ENCODE data around the gene GLIPR1.

- TF ChIP-seq CTCF (IDR thresholded peaks at IDR 0.05; ENCODE audit: low read depth, low read length) (no peak), POLR2A (IDR thresholded peaks at IDR 0.05; ENCODE audit: extremely low read depth, insufficient read length) (no peak), MAX (IDR thresholded peaks at IDR 0.05; ENCODE audit: low read depth, low read length) (no peak)
Observed at GRCh38 chr12:75509621-75510020, 29.1 kb downstream of the GLIPR1 start.
